Measurements from ENCODE around the gene SIX4. TPM values are rescaled to one million over a fixed set of nuclear protein-coding genes. Genes with fewer than 3 reads are reported as not detected.

SIX4 gene
- total and polyA plus RNA-seq, 2 experiments from 2014 or later: 6.2 to 46.9 TPM

- TF ChIP-seq, protein P1, sequence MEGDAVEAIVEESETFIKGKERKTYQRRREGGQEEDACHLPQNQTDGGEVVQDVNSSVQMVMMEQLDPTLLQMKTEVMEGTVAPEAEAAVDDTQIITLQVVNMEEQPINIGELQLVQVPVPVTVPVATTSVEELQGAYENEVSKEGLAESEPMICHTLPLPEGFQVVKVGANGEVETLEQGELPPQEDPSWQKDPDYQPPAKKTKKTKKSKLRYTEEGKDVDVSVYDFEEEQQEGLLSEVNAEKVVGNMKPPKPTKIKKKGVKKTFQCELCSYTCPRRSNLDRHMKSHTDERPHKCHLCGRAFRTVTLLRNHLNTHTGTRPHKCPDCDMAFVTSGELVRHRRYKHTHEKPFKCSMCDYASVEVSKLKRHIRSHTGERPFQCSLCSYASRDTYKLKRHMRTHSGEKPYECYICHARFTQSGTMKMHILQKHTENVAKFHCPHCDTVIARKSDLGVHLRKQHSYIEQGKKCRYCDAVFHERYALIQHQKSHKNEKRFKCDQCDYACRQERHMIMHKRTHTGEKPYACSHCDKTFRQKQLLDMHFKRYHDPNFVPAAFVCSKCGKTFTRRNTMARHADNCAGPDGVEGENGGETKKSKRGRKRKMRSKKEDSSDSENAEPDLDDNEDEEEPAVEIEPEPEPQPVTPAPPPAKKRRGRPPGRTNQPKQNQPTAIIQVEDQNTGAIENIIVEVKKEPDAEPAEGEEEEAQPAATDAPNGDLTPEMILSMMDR (conservative IDR thresholded peaks at IDR 0.05; ENCODE audit: low read depth in 2 of 2): no peak
- TF ChIP-seq, protein P2, sequence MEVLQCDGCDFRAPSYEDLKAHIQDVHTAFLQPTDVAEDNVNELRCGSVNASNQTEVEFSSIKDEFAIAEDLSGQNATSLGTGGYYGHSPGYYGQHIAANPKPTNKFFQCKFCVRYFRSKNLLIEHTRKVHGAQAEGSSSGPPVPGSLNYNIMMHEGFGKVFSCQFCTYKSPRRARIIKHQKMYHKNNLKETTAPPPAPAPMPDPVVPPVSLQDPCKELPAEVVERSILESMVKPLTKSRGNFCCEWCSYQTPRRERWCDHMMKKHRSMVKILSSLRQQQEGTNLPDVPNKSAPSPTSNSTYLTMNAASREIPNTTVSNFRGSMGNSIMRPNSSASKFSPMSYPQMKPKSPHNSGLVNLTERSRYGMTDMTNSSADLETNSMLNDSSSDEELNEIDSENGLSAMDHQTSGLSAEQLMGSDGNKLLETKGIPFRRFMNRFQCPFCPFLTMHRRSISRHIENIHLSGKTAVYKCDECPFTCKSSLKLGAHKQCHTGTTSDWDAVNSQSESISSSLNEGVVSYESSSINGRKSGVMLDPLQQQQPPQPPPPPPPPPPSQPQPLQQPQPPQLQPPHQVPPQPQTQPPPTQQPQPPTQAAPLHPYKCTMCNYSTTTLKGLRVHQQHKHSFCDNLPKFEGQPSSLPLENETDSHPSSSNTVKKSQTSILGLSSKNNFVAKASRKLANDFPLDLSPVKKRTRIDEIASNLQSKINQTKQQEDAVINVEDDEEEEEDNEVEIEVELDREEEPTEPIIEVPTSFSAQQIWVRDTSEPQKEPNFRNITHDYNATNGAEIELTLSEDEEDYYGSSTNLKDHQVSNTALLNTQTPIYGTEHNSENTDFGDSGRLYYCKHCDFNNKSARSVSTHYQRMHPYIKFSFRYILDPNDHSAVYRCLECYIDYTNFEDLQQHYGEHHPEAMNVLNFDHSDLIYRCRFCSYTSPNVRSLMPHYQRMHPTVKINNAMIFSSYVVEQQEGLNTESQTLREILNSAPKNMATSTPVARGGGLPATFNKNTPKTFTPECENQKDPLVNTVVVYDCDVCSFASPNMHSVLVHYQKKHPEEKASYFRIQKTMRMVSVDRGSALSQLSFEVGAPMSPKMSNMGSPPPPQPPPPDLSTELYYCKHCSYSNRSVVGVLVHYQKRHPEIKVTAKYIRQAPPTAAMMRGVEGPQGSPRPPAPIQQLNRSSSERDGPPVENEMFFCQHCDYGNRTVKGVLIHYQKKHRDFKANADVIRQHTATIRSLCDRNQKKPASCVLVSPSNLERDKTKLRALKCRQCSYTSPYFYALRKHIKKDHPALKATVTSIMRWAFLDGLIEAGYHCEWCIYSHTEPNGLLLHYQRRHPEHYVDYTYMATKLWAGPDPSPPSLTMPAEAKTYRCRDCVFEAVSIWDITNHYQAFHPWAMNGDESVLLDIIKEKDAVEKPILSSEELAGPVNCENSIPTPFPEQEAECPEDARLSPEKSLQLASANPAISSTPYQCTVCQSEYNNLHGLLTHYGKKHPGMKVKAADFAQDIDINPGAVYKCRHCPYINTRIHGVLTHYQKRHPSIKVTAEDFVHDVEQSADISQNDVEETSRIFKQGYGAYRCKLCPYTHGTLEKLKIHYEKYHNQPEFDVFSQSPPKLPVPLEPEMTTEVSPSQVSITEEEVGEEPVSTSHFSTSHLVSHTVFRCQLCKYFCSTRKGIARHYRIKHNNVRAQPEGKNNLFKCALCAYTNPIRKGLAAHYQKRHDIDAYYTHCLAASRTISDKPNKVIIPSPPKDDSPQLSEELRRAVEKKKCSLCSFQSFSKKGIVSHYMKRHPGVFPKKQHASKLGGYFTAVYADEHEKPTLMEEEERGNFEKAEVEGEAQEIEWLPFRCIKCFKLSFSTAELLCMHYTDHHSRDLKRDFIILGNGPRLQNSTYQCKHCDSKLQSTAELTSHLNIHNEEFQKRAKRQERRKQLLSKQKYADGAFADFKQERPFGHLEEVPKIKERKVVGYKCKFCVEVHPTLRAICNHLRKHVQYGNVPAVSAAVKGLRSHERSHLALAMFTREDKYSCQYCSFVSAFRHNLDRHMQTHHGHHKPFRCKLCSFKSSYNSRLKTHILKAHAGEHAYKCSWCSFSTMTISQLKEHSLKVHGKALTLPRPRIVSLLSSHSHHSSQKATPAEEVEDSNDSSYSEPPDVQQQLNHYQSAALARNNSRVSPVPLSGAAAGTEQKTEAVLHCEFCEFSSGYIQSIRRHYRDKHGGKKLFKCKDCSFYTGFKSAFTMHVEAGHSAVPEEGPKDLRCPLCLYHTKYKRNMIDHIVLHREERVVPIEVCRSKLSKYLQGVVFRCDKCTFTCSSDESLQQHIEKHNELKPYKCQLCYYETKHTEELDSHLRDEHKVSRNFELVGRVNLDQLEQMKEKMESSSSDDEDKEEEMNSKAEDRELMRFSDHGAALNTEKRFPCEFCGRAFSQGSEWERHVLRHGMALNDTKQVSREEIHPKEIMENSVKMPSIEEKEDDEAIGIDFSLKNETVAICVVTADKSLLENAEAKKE (CRISPR knock-in tag; IDR thresholded peaks at IDR 0.05): no peak
Observed at GRCh38 chr14:60773558-60773957, 49.4 kb upstream of the SIX4 start (continued).

GRCh38 chr14:60771117-60771516 is 47.0 kb upstream of the SIX4 start:
- no peak overlapping the region for H3K27ac ChIP-seq (ENCODE audit: low read depth)
- DNase-seq (ENCODE audit: low spot score) (no peak), ATAC-seq (no peak)
- H3K27me3 ChIP-seq (ENCODE audit: insufficient read depth): no peaks in the 10 kb centered on the region
- H3K4me2 ChIP-seq: no peak overlapping the region
- Mint-ChIP-seq H3K9me3 (no peaks in the 10 kb centered on the region), H3K27ac (no peak overlapping the region), H3K4me1 (no peaks in the 10 kb centered on the region; the same call in 1 of the 3 replicates), H3K36me3 (ENCODE audit: low read depth) (no peaks in the 10 kb centered on the region), H3K27me3 (ENCODE audit: insufficient read depth, low read depth, poor library complexity) (no peaks in the 10 kb centered on the region), H3K4me3 (no peak overlapping the region)
- H3K4me3 ChIP-seq: no peak overlapping the region
- H4K20me1 ChIP-seq (replicated peaks; ENCODE audit: insufficient read depth): no peaks in the 10 kb centered on the region; the same call in 1 of the 2 replicates
- H3K79me2 ChIP-seq (replicated peaks; ENCODE audit: insufficient read depth): peaks cover 83% of the 10 kb centered on the region
- H2AFZ ChIP-seq: no peak overlapping the region
- no peaks in the 10 kb centered on the region for H3K9me2 ChIP-seq (ENCODE audit: insufficient read depth)
- H3F3A ChIP-seq (replicated peaks; ENCODE audit: low read depth): no peaks in the 10 kb centered on the region
- no peaks in the 10 kb centered on the region for H3K36me3 ChIP-seq (ENCODE audit: insufficient read depth)
- TF ChIP-seq, protein P1 (conservative IDR thresholded peaks at IDR 0.05; ENCODE audit: low read depth in 2 of 2): no peak
- TF ChIP-seq, protein P2 (CRISPR knock-in tag; IDR thresholded peaks at IDR 0.05): no peak
- TF ChIP-seq POLR2AphosphoS5 (IDR thresholded peaks at IDR 0.05; ENCODE audit: low read depth): no peak
- TF ChIP-seq ZNF114 (CRISPR knock-in tag; IDR thresholded peaks at IDR 0.05): no peak
- no peak for TF ChIP-seq STAT1 (IDR thresholded peaks at IDR 0.05; ENCODE audit: unreplicated experiment)
- peaks cover 16% of the 10 kb centered on the region for H3K4me1 ChIP-seq (ENCODE audit: insufficient read depth)
